NK-92 treated with Interleukin-12 subunit alpha and Interleukin-12 subunit beta, amount 100 ng/mL, for 24 hours (cell line): Measurements from ENCODE around the gene CPLX1.
"Not testable (repeated sequence)": the region's sequence is repeated elsewhere in the genome, so short reads cannot be mapped to it uniquely, and the experiment has no call there.

Experiments used
- DNase-seq: peaks from one replicate; lab custom pipeline; 2025; lab: John Stamatoyannopoulos, UW

Gene CPLX1

DNA sequence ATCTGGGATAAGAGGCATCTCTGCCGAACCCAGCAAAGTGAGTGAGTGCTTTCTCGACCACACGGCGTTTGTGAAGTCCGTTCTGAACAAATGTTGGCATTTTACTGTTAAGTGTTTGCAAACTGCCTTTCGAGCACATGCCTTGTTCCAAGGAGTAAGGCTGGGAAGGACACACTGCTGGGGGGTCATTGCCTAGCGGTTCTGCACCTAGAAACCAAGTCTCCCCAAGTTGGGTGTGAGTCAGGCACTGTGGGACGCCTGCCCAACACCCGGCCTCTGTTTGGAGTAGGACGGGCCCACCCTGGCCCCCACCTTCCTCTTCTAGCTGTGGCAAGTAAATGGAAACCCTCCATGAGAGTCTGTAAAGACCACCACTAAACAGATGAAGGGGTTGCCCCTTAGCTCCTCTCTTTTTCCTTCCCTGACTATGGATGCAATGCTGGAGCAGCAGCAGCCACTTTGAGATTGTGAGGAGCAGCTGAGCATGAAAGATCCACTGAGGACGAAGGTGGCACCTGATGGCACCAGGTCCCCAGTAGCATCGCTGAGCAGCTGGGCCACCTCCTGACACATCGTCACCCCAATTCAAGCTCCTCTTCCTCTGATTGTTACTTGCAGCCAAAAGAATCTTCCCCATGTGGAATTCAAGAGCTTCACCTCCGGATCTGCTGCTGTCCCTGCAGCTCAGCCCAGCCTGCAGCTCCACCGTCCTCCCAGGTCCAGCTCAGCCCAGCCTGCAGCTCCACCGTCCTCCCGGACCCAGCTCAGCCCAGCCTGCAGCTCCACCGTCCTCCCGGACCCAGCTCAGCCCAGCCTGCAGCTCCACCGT, 6.3 kb downstream of the CPLX1 start:
- DNase-seq, result no peak

GRCh38 chr4:818106-818921, 7.6 kb downstream of the CPLX1 start:
- no peak for DNase-seq

GRCh38 chr4:815464-816146, 10.3 kb downstream of the CPLX1 start:
- DNase-seq, result no peak

- DNase-seq, result no peak
Observed at GRCh38 chr4:814312-814850, 11.5 kb downstream of the CPLX1 start.

DNA sequence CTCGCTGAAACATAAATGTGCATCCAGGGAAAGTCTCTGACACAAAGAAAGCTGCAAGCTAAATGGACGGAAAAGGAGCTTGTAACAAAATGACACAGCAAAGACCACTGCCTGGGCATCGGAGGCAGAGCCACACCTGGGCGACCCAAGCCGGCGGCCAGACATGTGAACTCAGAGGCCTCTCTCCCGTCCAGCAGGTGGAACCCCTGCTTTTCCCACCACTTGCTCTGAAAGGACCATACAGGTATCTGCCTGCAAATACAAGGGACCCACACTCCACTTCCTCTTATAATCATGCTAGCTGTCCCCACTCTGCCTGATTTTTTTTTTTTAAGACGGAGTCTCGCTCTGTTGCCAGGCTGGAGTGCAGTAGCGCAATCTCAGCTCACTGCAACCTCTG, 12.0 kb downstream of the CPLX1 start:
- no peak for DNase-seq

- no peak for DNase-seq
Observed at GRCh38 chr4:808860-809570, 16.9 kb downstream of the CPLX1 start.

DNA sequence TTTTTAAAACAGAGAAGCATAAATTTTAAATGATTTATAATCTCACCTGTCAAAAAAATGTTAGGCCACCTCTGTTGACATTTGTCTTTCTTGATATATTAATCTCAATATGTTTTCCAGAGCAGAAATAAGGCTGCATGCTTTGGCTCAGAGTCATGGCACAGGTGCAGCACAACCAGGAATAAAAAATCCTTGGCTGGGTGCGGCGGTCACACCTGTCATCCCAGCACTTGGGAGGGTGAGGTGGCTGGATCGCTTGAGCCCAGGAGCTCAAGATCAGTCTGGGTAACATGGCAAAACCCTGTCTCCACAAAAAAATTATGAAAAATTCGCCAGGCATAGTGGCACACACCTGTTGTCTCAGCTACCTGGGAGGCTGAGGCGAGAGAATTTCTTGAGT, 18.1 kb downstream of the CPLX1 start:
- no peak for DNase-seq

DNA sequence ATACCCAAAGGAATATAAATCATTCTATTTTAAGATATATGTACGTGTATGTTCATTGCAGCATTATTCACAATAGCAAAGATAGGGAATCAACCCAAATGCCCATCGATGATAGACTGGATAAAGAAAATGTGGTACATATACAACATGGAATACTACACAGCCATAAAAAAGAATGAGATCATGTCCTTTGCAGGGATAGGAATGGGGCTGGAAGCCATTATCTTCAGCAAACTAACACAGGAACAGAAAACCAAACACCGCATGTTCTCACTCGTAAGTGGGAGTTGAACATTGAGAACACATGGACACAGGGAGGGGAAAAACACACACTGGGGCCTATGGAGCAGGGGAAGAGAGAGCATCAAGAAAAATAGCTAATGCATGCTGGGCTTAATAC, 18.9 kb downstream of the CPLX1 start:
- not testable (repeated sequence) for DNase-seq

DNA sequence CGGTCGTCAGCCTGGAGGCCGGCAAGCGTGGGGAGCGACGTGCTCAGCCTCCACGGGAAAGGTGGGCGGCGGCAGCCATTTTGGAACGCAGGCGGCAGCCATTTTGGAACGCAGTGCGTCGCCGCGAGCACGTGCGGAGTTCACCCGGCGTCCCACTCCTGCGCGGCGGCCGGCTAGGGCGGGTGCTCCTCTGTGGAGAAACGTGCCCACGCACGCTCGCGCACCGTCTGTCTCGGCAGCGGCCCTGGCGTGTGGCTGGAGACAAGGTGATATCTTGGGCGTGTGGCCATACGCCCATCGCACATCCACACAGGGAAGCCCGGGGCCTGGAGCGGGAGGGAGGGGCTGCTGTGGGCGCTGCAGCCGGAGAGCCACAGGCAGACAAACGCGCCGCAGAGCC, 21.1 kb downstream of the CPLX1 start:
- no peak for DNase-seq

DNA sequence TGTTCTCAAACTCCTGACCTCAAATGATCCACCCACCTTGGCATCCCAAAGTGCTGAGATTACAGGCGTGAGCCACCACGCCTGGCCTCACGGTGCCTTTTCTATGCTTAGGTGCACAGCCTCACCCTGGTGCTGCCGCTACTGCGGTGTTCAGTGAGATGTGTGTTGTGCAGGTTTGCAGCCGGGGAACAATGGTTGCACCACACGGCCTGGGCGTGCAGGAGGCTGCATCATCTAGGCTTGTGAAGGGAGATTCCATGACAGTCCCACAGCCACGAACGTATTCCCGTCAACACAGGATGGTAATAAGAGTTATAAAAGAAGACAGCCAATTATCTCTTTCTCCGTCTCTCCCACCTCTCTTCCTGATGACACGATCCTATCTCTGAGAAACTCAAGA, 22.0 kb downstream of the CPLX1 start:
- DNase-seq, result no peak

GRCh38 chr4:801436-802124, 24.3 kb downstream of the CPLX1 start:
- DNase-seq, result no peak

DNA sequence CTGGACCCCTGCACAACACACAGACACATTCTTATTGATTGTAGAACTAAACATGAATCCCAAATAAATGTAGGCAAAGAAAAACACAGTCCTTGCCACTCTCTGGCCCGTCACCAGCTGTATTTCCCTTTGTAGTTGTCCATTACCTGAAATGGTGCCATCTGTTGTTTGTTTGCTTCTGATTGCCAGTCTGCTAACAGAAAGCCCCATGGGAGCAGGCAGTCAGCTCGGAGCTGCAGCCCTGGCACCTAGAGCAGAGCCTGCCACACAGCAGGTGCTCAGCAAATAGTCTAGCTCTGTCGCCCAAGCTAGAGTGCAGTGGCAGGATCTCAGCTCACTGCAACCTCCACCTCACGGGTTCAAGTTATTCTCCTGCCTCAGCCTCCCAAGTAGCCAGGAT, 28.9 kb downstream of the CPLX1 start:
- no peak for DNase-seq

GRCh38 chr4:796206-796605, 29.7 kb downstream of the CPLX1 start:
- no peak for DNase-seq

DNA sequence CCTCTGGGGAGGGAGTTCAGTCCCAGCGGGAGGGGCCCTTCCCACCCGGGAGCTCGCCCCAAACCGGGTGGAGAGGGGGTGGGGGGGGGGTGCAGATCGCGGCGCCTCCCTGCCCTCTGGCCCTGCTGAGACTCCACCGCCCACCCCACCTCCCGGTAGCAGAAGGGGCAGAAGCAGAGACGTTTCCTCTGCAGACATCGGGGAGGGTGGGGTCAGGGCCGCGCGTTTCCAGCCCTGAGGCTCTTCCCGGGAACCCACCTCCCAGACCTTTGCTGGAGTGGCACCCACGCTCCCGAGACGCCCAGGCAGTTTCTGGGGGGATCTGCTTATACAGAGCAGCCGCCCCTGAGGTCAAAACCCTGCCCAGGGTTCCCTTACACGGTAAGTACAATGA, 30.2 kb downstream of the CPLX1 start:
- no peak for DNase-seq

- no peak for DNase-seq
Observed at GRCh38 chr4:794900-795725, 30.8 kb downstream of the CPLX1 start.

GRCh38 chr4:793941-794621, 31.8 kb downstream of the CPLX1 start:
- DNase-seq, result no peak

DNA sequence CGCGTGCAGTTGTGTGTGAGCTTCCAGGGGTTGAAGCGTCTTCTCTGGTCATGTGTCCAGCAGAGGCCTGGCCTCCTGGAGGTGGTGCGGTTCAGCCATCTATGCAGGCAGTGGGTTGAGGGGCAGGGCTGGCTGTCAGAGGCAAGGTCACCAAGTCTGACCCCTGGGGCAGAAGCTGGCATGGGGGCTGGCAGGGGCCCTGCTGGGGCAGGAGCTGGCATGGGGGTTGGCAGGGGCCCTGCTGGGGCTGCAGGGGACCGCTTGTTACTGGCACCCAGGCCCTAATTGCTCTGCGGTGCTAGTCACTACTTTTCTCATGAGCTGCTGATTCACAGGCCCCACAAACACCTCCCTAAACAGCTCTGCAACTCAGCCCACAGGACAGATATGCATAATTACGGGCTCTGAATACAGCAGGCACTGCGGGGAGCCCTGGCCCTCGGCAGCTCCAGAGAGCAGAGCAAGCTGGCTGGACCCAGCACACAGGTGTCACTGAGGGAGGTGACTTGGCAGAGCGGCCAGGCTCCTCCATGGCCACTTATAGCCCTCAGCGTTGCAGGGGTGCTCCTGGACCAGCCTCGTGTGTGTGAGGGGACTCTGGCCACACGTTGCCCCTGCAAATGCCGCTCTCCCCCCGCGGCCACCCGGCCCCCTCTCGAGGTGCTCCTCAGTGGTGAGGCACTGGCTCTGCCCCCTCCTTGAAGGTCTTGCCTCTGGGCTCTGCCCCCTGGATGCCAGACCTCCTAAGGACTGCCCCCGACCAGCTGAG, 32.7 kb downstream of the CPLX1 start:
- no peak for DNase-seq

DNA sequence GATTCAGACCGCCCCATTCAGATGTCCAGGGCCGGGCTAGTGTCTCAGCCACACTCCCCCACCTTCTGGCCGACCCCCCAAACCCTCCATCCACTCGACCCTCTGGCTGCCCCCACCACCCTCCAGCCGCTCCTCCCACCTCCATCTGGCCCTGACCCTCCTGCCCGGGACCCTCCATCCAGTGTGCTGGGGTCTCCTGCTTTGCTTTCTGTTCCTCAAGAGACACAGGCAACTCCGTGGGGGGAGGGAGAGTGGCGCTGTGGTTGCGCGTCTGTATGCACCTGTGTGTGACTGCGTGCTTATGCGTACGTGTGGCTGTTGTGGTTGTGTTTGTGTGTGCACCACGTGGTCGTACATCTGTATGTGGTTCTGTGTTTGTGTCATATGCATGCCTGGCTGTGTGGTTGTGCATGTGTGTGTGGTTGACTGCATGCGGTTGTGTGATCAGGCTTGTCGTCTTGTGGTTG, 33.3 kb downstream of the CPLX1 start:
- no peak for DNase-seq
